ENCODE data around the gene QRFP. TPM values are rescaled to one million over a fixed set of nuclear protein-coding genes. Genes with fewer than 3 reads are reported as not detected.

Gene QRFP
- total RNA-seq, 1 donor, result not detected

DNA sequence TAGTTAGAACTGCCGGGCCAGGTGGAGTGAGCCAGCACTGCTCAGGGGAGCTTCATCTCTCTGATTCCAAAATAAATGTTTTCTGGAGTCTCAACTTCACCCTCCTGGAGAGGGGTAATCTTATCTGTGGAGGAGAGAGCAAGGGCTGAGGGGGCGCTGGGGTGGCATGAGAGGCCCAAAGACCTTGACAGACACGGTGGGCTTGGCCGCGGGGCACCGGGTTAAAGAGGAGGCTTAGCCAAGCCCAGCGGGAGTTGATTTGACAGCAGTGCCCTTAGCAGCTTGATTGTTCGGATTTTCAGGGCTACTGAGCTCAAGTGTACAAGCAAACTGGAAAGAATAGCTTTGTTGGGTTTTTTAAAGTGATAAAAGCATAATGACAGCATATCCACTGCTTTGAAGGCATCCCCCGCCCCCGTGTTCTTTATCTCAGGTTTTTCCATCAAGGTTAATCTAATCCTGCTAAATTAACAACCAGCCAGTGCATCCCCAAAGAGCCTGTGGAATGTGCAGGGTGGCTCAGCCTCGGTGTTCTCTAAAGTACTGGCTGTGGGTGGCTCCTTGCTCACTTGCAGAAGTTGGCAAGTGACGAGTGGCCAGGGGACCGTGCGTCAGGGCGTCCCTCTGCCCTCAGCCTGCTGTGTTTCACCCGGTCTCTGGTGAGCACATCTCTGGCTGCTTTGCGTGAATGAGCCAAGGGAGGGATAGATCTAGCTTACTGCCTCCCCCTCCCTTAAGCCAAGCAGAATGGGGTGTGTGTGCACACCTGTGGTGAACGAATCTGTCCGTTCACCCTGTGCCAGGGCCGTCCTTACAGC is 5.5 kb downstream of the QRFP start:
- H3K36me3 ChIP-seq (ENCODE audit: insufficient read depth, low read length), result peaks cover 69% of the 10 kb centered on the region
- H3K27me3 ChIP-seq (ENCODE audit: insufficient read depth, low read length), result no peaks in the 10 kb centered on the region
- H3K4me1 ChIP-seq (ENCODE audit: insufficient read depth, low read length), result no peaks in the 10 kb centered on the region
- peak; percentile 47 for DNase-seq (ENCODE audit: insufficient read length, low spot score, missing footprints)
- H3K9me3 ChIP-seq (ENCODE audit: low read depth, low read length), result no peaks in the 10 kb centered on the region
- H4K20me1 ChIP-seq (ENCODE audit: insufficient read depth, low read length), result peaks cover 60% of the 10 kb centered on the region
- H3K79me2 ChIP-seq (ENCODE audit: insufficient read depth, low read length), result peaks cover 18% of the 10 kb centered on the region
- H3K4me3 ChIP-seq (ENCODE audit: insufficient read depth, low read length), result no peak overlapping the region
- H3K4me2 ChIP-seq (ENCODE audit: insufficient read depth, low read length), result no peak overlapping the region
- H2AFZ ChIP-seq (ENCODE audit: low read length), result no peak overlapping the region
- no peak overlapping the region for H3K27ac ChIP-seq (ENCODE audit: low read depth, low read length)
- TF ChIP-seq, protein P1, sequence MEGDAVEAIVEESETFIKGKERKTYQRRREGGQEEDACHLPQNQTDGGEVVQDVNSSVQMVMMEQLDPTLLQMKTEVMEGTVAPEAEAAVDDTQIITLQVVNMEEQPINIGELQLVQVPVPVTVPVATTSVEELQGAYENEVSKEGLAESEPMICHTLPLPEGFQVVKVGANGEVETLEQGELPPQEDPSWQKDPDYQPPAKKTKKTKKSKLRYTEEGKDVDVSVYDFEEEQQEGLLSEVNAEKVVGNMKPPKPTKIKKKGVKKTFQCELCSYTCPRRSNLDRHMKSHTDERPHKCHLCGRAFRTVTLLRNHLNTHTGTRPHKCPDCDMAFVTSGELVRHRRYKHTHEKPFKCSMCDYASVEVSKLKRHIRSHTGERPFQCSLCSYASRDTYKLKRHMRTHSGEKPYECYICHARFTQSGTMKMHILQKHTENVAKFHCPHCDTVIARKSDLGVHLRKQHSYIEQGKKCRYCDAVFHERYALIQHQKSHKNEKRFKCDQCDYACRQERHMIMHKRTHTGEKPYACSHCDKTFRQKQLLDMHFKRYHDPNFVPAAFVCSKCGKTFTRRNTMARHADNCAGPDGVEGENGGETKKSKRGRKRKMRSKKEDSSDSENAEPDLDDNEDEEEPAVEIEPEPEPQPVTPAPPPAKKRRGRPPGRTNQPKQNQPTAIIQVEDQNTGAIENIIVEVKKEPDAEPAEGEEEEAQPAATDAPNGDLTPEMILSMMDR (IDR thresholded peaks at IDR 0.05; ENCODE audit: extremely low read depth, low read depth, low read length), result no peak

- Histone ChIP-seq H3K36me3 (ENCODE audit: insufficient read depth, low read length) (peaks cover 78% of the 10 kb centered on the region), H3K79me2 (ENCODE audit: insufficient read depth, low read length) (peaks cover 26% of the 10 kb centered on the region), H3K4me1 (ENCODE audit: insufficient read depth, low read length) (no peaks in the 10 kb centered on the region), H3K27me3 (ENCODE audit: insufficient read depth, low read length) (no peaks in the 10 kb centered on the region), H2AFZ (ENCODE audit: low read length) (no peak overlapping the region), H4K20me1 (ENCODE audit: insufficient read depth, low read length) (peaks cover 60% of the 10 kb centered on the region), H3K4me2 (ENCODE audit: insufficient read depth, low read length) (no peak overlapping the region), H3K4me3 (ENCODE audit: insufficient read depth, low read length) (no peak overlapping the region), H3K9me3 (ENCODE audit: low read depth, low read length) (no peaks in the 10 kb centered on the region), H3K27ac (ENCODE audit: low read depth, low read length) (no peak overlapping the region)
- DNase-seq (ENCODE audit: insufficient read length, low spot score, missing footprints), result peak; percentile 66
- TF ChIP-seq, protein P1 (IDR thresholded peaks at IDR 0.05; ENCODE audit: extremely low read depth, low read depth, low read length), result no peak
Observed at GRCh38 chr9:130890124-130890523, 6.5 kb downstream of the QRFP start.

DNA sequence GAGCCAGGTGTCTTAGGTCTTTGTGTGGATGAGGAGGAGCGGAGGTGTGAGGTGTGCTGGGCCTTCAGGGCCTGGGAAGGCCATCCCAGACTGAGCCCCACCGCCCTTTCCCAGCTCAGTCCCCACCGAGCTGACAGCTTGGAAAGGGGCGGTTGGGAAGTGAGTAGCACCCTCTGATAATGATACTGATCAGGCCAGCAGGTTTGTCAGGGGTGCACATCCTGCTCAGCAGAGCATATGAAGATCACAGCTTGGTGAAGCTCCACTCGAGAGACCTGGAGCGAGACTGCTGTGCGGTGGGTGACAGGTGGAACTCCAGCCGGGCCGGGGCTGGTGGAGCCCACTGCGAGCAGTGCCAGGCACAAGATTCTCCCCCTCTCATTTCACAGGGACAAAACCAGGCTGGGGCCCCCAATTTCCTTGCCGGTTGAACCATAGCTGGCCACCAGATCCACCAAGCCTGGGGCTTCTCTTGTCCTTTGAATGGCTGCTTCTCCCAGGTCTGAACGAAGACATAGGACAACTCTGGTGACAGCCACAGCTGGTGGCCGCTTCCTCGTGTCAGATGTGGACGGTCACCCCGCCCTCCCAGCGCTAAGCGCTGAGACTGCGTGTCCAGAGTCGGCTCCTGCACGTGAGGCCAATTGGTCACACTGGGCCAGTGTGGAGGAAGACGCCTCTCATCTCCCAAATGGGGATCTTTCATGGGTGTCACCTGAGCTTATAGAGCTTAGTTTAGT is 8.3 kb downstream of the QRFP start:
- Histone ChIP-seq H3K4me3 (ENCODE audit: insufficient read depth, low read length) (no peak overlapping the region), H3K9me3 (ENCODE audit: low read depth, low read length) (no peaks in the 10 kb centered on the region), H2AFZ (ENCODE audit: low read length) (no peak overlapping the region), H3K79me2 (ENCODE audit: insufficient read depth, low read length) (peaks cover 29% of the 10 kb centered on the region), H3K36me3 (ENCODE audit: insufficient read depth, low read length) (peaks cover 91% of the 10 kb centered on the region), H4K20me1 (ENCODE audit: insufficient read depth, low read length) (peaks cover 60% of the 10 kb centered on the region), H3K27me3 (ENCODE audit: insufficient read depth, low read length) (no peaks in the 10 kb centered on the region), H3K27ac (ENCODE audit: low read depth, low read length) (no peak overlapping the region), H3K4me1 (ENCODE audit: insufficient read depth, low read length) (no peaks in the 10 kb centered on the region), H3K4me2 (ENCODE audit: insufficient read depth, low read length) (no peak overlapping the region)
- TF ChIP-seq, protein P1 (IDR thresholded peaks at IDR 0.05; ENCODE audit: extremely low read depth, low read depth, low read length), result no peak
- peak; percentile 75 for DNase-seq (ENCODE audit: insufficient read length, low spot score, missing footprints)

Data from osteoblast (primary cell).